GM12878 (cell line): ENCODE data around the gene GPR34.

ENCODE experiments used
- ATF2 ChIP-seq: IDR thresholded peaks from 2 replicates; pipeline ENCODE4 v1.6.1; 2012; ENCODE audit warnings: low read length, inconsistent platforms
- CTCF ChIP-seq, 3 experiments: IDR thresholded peaks in 2 of 3; conservative IDR thresholded peaks in 1 of 3; 2 replicates each; pipeline ENCODE4 v1.5.1; 2011; ENCODE audit warnings: low read depth in 3 of 3, low read length in 3 of 3, mild to moderate bottlenecking in 3 of 3, control low read depth in 2 of 3, moderate library complexity in 2 of 3, inconsistent platforms in 1 of 3, mixed read lengths in 1 of 3; ENCODE audit not compliant: control insufficient read depth in 2 of 3, insufficient read depth in 1 of 3; ENCODE audit errors: extremely low read depth in 1 of 3
- POLR2AphosphoS5 ChIP-seq: IDR thresholded peaks from 2 replicates; pipeline ENCODE4 v1.6.1; 2011; ENCODE audit warnings: mild to moderate bottlenecking, low read length, inconsistent platforms
- SMC3 ChIP-seq: IDR thresholded peaks from 2 replicates; pipeline ENCODE4 v1.6.1; 2011; ENCODE audit warnings: low read length, improper control_type of control experiment, borderline replicate concordance
- WRNIP1 ChIP-seq: IDR thresholded peaks from 2 replicates; pipeline ENCODE4 v1.6.1; 2011; ENCODE audit warnings: low read depth, low read length, improper control_type of control experiment, borderline replicate concordance
- TF ChIP-seq, protein P1 (sequence below): IDR thresholded peaks from 2 replicates; pipeline ENCODE4 v1.6.1; 2012; ENCODE audit warnings: mild to moderate bottlenecking, low read depth, low read length
- TF ChIP-seq, protein P2 (sequence below): fragments of 450-650 bp; formaldehyde crosslinking; IDR thresholded peaks from 2 replicates; pipeline ENCODE4 v1.4.0; 2020; ENCODE audit warnings: mild to moderate bottlenecking, moderate library complexity

GRCh38 chrX:41721590-41721989 is 32.8 kb downstream of the GPR34 start:
- no peak for TF ChIP-seq SMC3
- no peak for TF ChIP-seq CTCF (IDR thresholded peaks at IDR 0.05 in 2 of 3, conservative IDR thresholded peaks at IDR 0.05 in 1 of 3; ENCODE audit: control insufficient read depth in 2 of 3, extremely low read depth in 1 of 3, insufficient read depth in 1 of 3, low read depth in 3 of 3, low read length in 3 of 3)
- no peak for TF ChIP-seq WRNIP1
- TF ChIP-seq, protein P1, sequence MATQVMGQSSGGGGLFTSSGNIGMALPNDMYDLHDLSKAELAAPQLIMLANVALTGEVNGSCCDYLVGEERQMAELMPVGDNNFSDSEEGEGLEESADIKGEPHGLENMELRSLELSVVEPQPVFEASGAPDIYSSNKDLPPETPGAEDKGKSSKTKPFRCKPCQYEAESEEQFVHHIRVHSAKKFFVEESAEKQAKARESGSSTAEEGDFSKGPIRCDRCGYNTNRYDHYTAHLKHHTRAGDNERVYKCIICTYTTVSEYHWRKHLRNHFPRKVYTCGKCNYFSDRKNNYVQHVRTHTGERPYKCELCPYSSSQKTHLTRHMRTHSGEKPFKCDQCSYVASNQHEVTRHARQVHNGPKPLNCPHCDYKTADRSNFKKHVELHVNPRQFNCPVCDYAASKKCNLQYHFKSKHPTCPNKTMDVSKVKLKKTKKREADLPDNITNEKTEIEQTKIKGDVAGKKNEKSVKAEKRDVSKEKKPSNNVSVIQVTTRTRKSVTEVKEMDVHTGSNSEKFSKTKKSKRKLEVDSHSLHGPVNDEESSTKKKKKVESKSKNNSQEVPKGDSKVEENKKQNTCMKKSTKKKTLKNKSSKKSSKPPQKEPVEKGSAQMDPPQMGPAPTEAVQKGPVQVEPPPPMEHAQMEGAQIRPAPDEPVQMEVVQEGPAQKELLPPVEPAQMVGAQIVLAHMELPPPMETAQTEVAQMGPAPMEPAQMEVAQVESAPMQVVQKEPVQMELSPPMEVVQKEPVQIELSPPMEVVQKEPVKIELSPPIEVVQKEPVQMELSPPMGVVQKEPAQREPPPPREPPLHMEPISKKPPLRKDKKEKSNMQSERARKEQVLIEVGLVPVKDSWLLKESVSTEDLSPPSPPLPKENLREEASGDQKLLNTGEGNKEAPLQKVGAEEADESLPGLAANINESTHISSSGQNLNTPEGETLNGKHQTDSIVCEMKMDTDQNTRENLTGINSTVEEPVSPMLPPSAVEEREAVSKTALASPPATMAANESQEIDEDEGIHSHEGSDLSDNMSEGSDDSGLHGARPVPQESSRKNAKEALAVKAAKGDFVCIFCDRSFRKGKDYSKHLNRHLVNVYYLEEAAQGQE = no peak
- TF ChIP-seq, protein P2, sequence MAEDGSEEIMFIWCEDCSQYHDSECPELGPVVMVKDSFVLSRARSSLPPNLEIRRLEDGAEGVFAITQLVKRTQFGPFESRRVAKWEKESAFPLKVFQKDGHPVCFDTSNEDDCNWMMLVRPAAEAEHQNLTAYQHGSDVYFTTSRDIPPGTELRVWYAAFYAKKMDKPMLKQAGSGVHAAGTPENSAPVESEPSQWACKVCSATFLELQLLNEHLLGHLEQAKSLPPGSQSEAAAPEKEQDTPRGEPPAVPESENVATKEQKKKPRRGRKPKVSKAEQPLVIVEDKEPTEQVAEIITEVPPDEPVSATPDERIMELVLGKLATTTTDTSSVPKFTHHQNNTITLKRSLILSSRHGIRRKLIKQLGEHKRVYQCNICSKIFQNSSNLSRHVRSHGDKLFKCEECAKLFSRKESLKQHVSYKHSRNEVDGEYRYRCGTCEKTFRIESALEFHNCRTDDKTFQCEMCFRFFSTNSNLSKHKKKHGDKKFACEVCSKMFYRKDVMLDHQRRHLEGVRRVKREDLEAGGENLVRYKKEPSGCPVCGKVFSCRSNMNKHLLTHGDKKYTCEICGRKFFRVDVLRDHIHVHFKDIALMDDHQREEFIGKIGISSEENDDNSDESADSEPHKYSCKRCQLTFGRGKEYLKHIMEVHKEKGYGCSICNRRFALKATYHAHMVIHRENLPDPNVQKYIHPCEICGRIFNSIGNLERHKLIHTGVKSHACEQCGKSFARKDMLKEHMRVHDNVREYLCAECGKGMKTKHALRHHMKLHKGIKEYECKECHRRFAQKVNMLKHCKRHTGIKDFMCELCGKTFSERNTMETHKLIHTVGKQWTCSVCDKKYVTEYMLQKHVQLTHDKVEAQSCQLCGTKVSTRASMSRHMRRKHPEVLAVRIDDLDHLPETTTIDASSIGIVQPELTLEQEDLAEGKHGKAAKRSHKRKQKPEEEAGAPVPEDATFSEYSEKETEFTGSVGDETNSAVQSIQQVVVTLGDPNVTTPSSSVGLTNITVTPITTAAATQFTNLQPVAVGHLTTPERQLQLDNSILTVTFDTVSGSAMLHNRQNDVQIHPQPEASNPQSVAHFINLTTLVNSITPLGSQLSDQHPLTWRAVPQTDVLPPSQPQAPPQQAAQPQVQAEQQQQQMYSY (CRISPR knock-in tag) = no peak
- TF ChIP-seq ATF2 = no peak
- no peak for TF ChIP-seq POLR2AphosphoS5
